Activated T-cell treated with anti-CD3 and anti-CD28 coated beads for 24 hours (primary cell): Measurements from ENCODE around the gene CNIH2.

ENCODE experiments used
- DNase-seq: peaks from one replicate; pipeline ENCODE4 v3.0.0-alpha.2; 2020; ENCODE audit warnings: low read depth

CNIH2 gene

GRCh38 chr11:66331542-66332370 is 53.8 kb downstream of the CNIH2 start:
- DNase-seq, result no peak

GRCh38 chr11:66332371-66333219 is 54.6 kb downstream of the CNIH2 start:
- no peak for DNase-seq

- DNase-seq, result no peak
These were observed 55.4 kb downstream of the CNIH2 start for GRCh38 chr11:66333220-66333877.
